DND-41 (cell line): ENCODE results near the gene PTPN3.

Source experiments
- ATAC-seq: fragments of 200-7000 bp; cut with Tn5 transposase; 3 replicates; pipeline ENCODE4 v1.9.1; 2021; ENCODE audit warnings: low read depth; ENCODE audit not compliant: insufficient read depth
- DNase-seq: peaks from one replicate; pipeline ENCODE4 v3.0.0-alpha.2; 2020
- H2AFZ ChIP-seq: 2 replicates; pipeline ENCODE4 v1.6.0; 2012; ENCODE audit warnings: low read depth, low read length
- H3K27ac ChIP-seq: 2 replicates; pipeline ENCODE4 v1.5.1; 2012; ENCODE audit warnings: low read length, inconsistent platforms
- H3K27me3 ChIP-seq: fragments of 200-600 bp; sonication (generic); 2 replicates; pipeline ENCODE4 v1.6.0; 2012; ENCODE audit warnings: low read length, mild to moderate bottlenecking, inconsistent platforms; ENCODE audit not compliant: insufficient read depth, poor library complexity
- H3K36me3 ChIP-seq: 2 replicates; pipeline ENCODE4 v1.5.1; 2012; ENCODE audit warnings: low read length, inconsistent platforms; ENCODE audit not compliant: insufficient read depth
- H3K4me1 ChIP-seq: 2 replicates; pipeline ENCODE4 v1.5.1; 2012; ENCODE audit warnings: mild to moderate bottlenecking, low read length; ENCODE audit not compliant: insufficient read depth
- H3K4me2 ChIP-seq: 2 replicates; pipeline ENCODE4 v1.6.0; 2012; ENCODE audit warnings: mild to moderate bottlenecking, moderate library complexity, low read length, inconsistent platforms; ENCODE audit not compliant: insufficient read depth
- H3K4me3 ChIP-seq, 2 experiments: fragments of 200-600 bp in 1 of 2; shearing (Covaris generic) in 1 of 2; 2 replicates each; pipeline ENCODE4 v1.5.1; 2012 to 2016; ENCODE audit warnings: inconsistent platforms in 2 of 2, low read length in 2 of 2, mild to moderate bottlenecking in 2 of 2, low read depth in 1 of 2, moderate library complexity in 1 of 2
- H3K79me2 ChIP-seq: 2 replicates; pipeline ENCODE4 v1.6.0; 2012; ENCODE audit warnings: low read length, inconsistent platforms; ENCODE audit not compliant: insufficient read depth
- H3K9ac ChIP-seq: 2 replicates; pipeline ENCODE4 v1.6.0; 2012; ENCODE audit warnings: low read depth, mild to moderate bottlenecking, inconsistent platforms, low read length, moderate library complexity
- H3K9me3 ChIP-seq: 2 replicates; pipeline ENCODE4 v1.5.1; 2012; ENCODE audit warnings: low read length, moderate library complexity, mild to moderate bottlenecking, inconsistent platforms; ENCODE audit not compliant: insufficient read depth, severe bottlenecking
- H4K20me1 ChIP-seq: 2 replicates; pipeline ENCODE4 v1.6.0; 2012; ENCODE audit warnings: low read length; ENCODE audit not compliant: insufficient read depth
- CTCF ChIP-seq: IDR thresholded peaks from 2 replicates; pipeline ENCODE4 v1.5.1; 2012; ENCODE audit warnings: borderline replicate concordance, low read length, moderate library complexity, mild to moderate bottlenecking; ENCODE audit not compliant: poor library complexity, severe bottlenecking; ENCODE audit errors: extremely low read depth
- EZH2 ChIP-seq: IDR thresholded peaks from 3 replicates; pipeline ENCODE4 v1.6.1; 2012; ENCODE audit warnings: borderline replicate concordance, low read depth, mild to moderate bottlenecking, moderate library complexity, low read length, inconsistent platforms; ENCODE audit not compliant: severe bottlenecking

PTPN3 gene

DNA sequence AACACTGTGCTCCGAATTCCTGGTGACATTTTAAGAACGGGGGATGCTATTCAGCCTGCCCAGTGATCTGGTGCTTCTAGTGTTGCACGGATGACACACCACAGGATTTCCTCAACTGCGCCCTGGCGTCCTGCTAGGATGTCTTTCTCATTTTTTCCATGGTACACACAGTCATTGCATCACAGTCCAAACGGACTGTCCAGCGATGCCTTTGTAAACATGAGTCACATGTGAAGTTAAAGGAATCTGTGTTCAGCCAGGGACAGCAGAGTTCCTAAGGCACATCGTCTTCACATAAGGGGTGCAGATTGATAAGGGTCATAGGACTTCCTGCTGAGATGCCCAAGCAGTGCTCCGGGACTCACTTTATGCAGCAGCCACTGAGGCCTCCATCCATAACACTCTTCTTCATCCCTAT, 9.3 kb upstream of the PTPN3 start:
- Histone ChIP-seq H3K27ac (no peak overlapping the region), H3K36me3 (no peaks in the 10 kb centered on the region), H3K79me2 (no peaks in the 10 kb centered on the region), H3K27me3 (peaks cover 5% of the 10 kb centered on the region), H3K9me3 (no peaks in the 10 kb centered on the region), H4K20me1 (no peaks in the 10 kb centered on the region), H2AFZ (no peak overlapping the region), H3K9ac (no peak overlapping the region), H3K4me2 (no peak overlapping the region), H3K4me3 (no peak overlapping the region), H3K4me1 (no peaks in the 10 kb centered on the region)
- no peak for DNase-seq
- TF ChIP-seq EZH2 (no peak), CTCF (no peak)
- no peak for ATAC-seq

- Histone ChIP-seq H3K36me3 (no peaks in the 10 kb centered on the region), H3K4me3 (no peak overlapping the region), H3K4me2 (no peak overlapping the region), H4K20me1 (no peaks in the 10 kb centered on the region), H3K27ac (no peak overlapping the region), H3K79me2 (no peaks in the 10 kb centered on the region), H3K9ac (no peak overlapping the region), H2AFZ (no peak overlapping the region), H3K4me1 (no peaks in the 10 kb centered on the region), H3K27me3 (peaks cover 14% of the 10 kb centered on the region), H3K9me3 (no peaks in the 10 kb centered on the region)
- DNase-seq (no peak), ATAC-seq (no peak)
- TF ChIP-seq EZH2 (no peak), CTCF (no peak)
Observed at GRCh38 chr9:109506097-109506712, 8.1 kb upstream of the PTPN3 start.

- H2AFZ ChIP-seq, result no peak overlapping the region
- no peak for ATAC-seq
- no peak overlapping the region for H3K9ac ChIP-seq
Observed at GRCh38 chr9:109504689-109505088, 6.6 kb upstream of the PTPN3 start.

More at GRCh38 chr9:109504689-109505088, 6.6 kb upstream of the PTPN3 start:
- Histone ChIP-seq H3K27me3 (peaks cover 14% of the 10 kb centered on the region), H3K79me2 (no peaks in the 10 kb centered on the region), H3K36me3 (no peaks in the 10 kb centered on the region), H3K4me1 (no peaks in the 10 kb centered on the region), H3K9me3 (no peaks in the 10 kb centered on the region), H3K4me3 (no peak overlapping the region), H4K20me1 (no peaks in the 10 kb centered on the region), H3K4me2 (no peak overlapping the region), H3K27ac (no peak overlapping the region)
- DNase-seq, result no peak
- TF ChIP-seq EZH2 (no peak), CTCF (no peak)
